Activated T-cell treated with anti-CD3 and anti-CD28 coated beads, Interleukin-2, amount 50 U/mL, for 72 hours (primary cell): ENCODE measurements around the gene ZNF277. TPM values are rescaled to one million over a fixed set of nuclear protein-coding genes. Genes with fewer than 3 reads are reported as not detected.

ENCODE experiments used
- total RNA-seq, 2 donors: library from RNA; stranded (reverse); gene quantifications; one replicate each; pipeline ENCODE4 v1.2.3, GENCODE V29; 2022

The ZNF277 gene
- total RNA-seq, 2 donors from 2014 or later = 26.4 to 34.3 TPM

Other genes starting within 250 kb of the ZNF277 start
- under 1 TPM; 0.29 to 0.53 TPM for gene DOCK4, start 296 bp upstream of the ZNF277 start, total RNA-seq
- gene IFRD1, start 243.8 kb downstream of the ZNF277 start, total RNA-seq = 10 to 100 TPM; 86.4 to 88.3 TPM